Endodermal cell (in vitro differentiated cells): ENCODE results near the gene CFAP65. TPM values are rescaled to one million over a fixed set of nuclear protein-coding genes. Genes with fewer than 3 reads are reported as not detected.

Experiments used
- DNase-seq: peaks from one replicate; pipeline ENCODE4 v3.0.0-alpha.2; 2017
- H3K27ac ChIP-seq: 2 replicates; pipeline ENCODE4 v1.5.1; 2013; ENCODE audit warnings: mild to moderate bottlenecking, low read depth, low read length, moderate library complexity
- H3K27me3 ChIP-seq: 2 replicates; pipeline ENCODE4 v1.6.1; 2013; ENCODE audit warnings: mild to moderate bottlenecking, low read length, moderate library complexity; ENCODE audit not compliant: insufficient read depth, control insufficient read depth, poor library complexity, severe bottlenecking
- H3K36me3 ChIP-seq: 2 replicates; pipeline ENCODE4 v1.7.0; 2013; ENCODE audit warnings: mild to moderate bottlenecking, low read length, moderate library complexity; ENCODE audit not compliant: control insufficient read depth, insufficient read depth
- H3K4me1 ChIP-seq: one replicate; pipeline ENCODE4 v1.7.0; 2013; ENCODE audit warnings: low read length; ENCODE audit not compliant: control insufficient read depth, insufficient read depth
- H3K4me3 ChIP-seq: 2 replicates; pipeline ENCODE4 v1.5.1; 2013; ENCODE audit warnings: mild to moderate bottlenecking, low read length, moderate library complexity
- H3K9ac ChIP-seq: 2 replicates; pipeline ENCODE4 v1.6.1; 2013; ENCODE audit warnings: mild to moderate bottlenecking, low read length, moderate library complexity; ENCODE audit not compliant: poor library complexity, severe bottlenecking; ENCODE audit errors: extremely low read depth
- H3K9me3 ChIP-seq: 2 replicates; pipeline ENCODE4 v1.6.1; 2013; ENCODE audit warnings: mild to moderate bottlenecking, low read length, moderate library complexity; ENCODE audit not compliant: control insufficient read depth
- H3K27ac Mint-ChIP-seq: 2 replicates; pipeline ENCODE4 v1.8.0; 2020; ENCODE audit warnings: mixed read lengths
- H3K27me3 Mint-ChIP-seq: 2 replicates; pipeline ENCODE4 v1.8.0; 2021; ENCODE audit warnings: mild to moderate bottlenecking, mixed read lengths; ENCODE audit not compliant: insufficient read depth
- H3K36me3 Mint-ChIP-seq: 2 replicates; pipeline ENCODE4 v1.8.0; 2020; ENCODE audit warnings: low read depth, mixed read lengths
- H3K4me1 Mint-ChIP-seq: 2 replicates; pipeline ENCODE4 v1.8.0; 2020; ENCODE audit warnings: mixed read lengths
- H3K4me3 Mint-ChIP-seq: 2 replicates; pipeline ENCODE4 v1.8.0; 2020; ENCODE audit warnings: mild to moderate bottlenecking, moderate library complexity, mixed read lengths
- H3K9me3 Mint-ChIP-seq: 2 replicates; pipeline ENCODE4 v1.8.0; 2020; ENCODE audit warnings: mild to moderate bottlenecking, mixed read lengths
- CTCF ChIP-seq: fragments of 200-600 bp; sonication (generic); conservative IDR thresholded peaks from 2 replicates; pipeline ENCODE4 v1.5.0; 2021; ENCODE audit warnings: antibody characterized with exemption, mild to moderate bottlenecking
- WGBS, 2 experiments: methylation state at CpG; one replicate each; pipeline versions ENCODE4 v1.1.5 to v1.1.7; 2013; ENCODE audit warnings: missing lambda C conversion rate in 2 of 2, mixed read lengths in 1 of 2; ENCODE audit not compliant: insufficient coverage in 1 of 2, insufficient read length in 1 of 2; 5-methylcytosine and 5-hydroxymethylcytosine counted together
- total RNA-seq, 2 donors: library from RNA; stranded (reverse); fragmentation: NEBNext Ultra II Directional in 1 of 2; extraction: Animal tissue kit (Norgen Biotek cat#: 25700) in 1 of 2; gene quantifications; 2 replicates in 1 of 2; 3 replicates in 1 of 2; pipeline ENCODE4 v1.2.1, GENCODE V29; 2021

The CFAP65 gene
- total RNA-seq, 2 donors from 2014 or later = 0.84 to 1.5 TPM

GRCh38 chr2:218985325-218986091 lies 55.8 kb downstream of the CFAP65 start:
- H3K4me1 ChIP-seq = peaks cover 6% of the 10 kb centered on the region
- H3K9me3 ChIP-seq = no peaks in the 10 kb centered on the region
- H3K4me3 ChIP-seq = no peak overlapping the region
- TF ChIP-seq CTCF = no peak
- no peaks in the 10 kb centered on the region for H3K9me3 Mint-ChIP-seq
- no peak overlapping the region for H3K27ac Mint-ChIP-seq
- WGBS, 2 experiments = 1 to 2% methylated on average over 20 to 49 of the region's 49 CpGs
- H3K9ac ChIP-seq = no peak overlapping the region
- peaks cover 100% of the 10 kb centered on the region for H3K27me3 ChIP-seq
- no peak overlapping the region for H3K27ac ChIP-seq
- DNase-seq = peak; percentile 66
- H3K27me3 Mint-ChIP-seq = peaks cover 97% of the 10 kb centered on the region
- H3K36me3 ChIP-seq = no peaks in the 10 kb centered on the region
- peaks cover 9% of the 10 kb centered on the region for H3K4me1 Mint-ChIP-seq
- H3K4me3 Mint-ChIP-seq = peak overlapping the region; percentile 26
- no peaks in the 10 kb centered on the region for H3K36me3 Mint-ChIP-seq

- peak within 1 kb of the TSS; percentile 50 for H3K4me3 Mint-ChIP-seq
Observed at GRCh38 chr2:218985021-218985324, 56.3 kb downstream of the CFAP65 start, which contains the start of gene FEV. Gene FEV, minus strand, starts transcription at chr2:218985184. Its CDS starts 109 bp downstream, at chr2:218985075.

GRCh38 chr2:218984239-218985020 lies 56.9 kb downstream of the CFAP65 start:
- peaks cover 9% of the 10 kb centered on the region for H3K4me1 Mint-ChIP-seq
- Histone ChIP-seq H3K4me3 (peak overlapping the region; percentile 65), H3K4me1 (peaks cover 6% of the 10 kb centered on the region), H3K27me3 (peaks cover 99% of the 10 kb centered on the region), H3K9me3 (no peaks in the 10 kb centered on the region), H3K27ac (no peak overlapping the region), H3K9ac (no peak overlapping the region), H3K36me3 (no peaks in the 10 kb centered on the region)
- no peaks in the 10 kb centered on the region for H3K9me3 Mint-ChIP-seq
- peak overlapping the region; percentile 50 for H3K4me3 Mint-ChIP-seq
- DNase-seq = peak; percentile 81
- 2% methylated on average over 38 to 50 of the region's 50 CpGs for WGBS, 2 experiments
- TF ChIP-seq CTCF = no peak
- H3K27ac Mint-ChIP-seq = no peak overlapping the region
- H3K27me3 Mint-ChIP-seq = peaks cover 96% of the 10 kb centered on the region
- H3K36me3 Mint-ChIP-seq = no peaks in the 10 kb centered on the region

More at GRCh38 chr2:218985021-218985324, 56.3 kb downstream of the CFAP65 start, which contains the start of gene FEV:
- Histone ChIP-seq H3K4me3 (peak within 1 kb of the TSS; percentile 65), H3K27ac (no peak within 1 kb of the TSS), H3K27me3 (peaks cover 99% of the 10 kb centered on the region), H3K4me1 (peaks cover 6% of the 10 kb centered on the region), H3K9me3 (no peaks in the 10 kb centered on the region), H3K36me3 (no peaks in the 10 kb centered on the region), H3K9ac (no peak within 1 kb of the TSS)
- peaks cover 9% of the 10 kb centered on the region for H3K4me1 Mint-ChIP-seq
- no peak for DNase-seq
- no peaks in the 10 kb centered on the region for H3K36me3 Mint-ChIP-seq
- no peaks in the 10 kb centered on the region for H3K9me3 Mint-ChIP-seq
- no peak for TF ChIP-seq CTCF
- WGBS, 2 experiments = 0 to 1% methylated on average over 16 to 32 of the region's 32 CpGs
- H3K27me3 Mint-ChIP-seq = peaks cover 96% of the 10 kb centered on the region
- no peak within 1 kb of the TSS for H3K27ac Mint-ChIP-seq
